ENCODE measurements around the gene NRXN3. TPM values are rescaled to one million over a fixed set of nuclear protein-coding genes. Genes with fewer than 3 reads are reported as not detected.

NRXN3 gene
- total RNA-seq, 1 experiment from 2014 or later, result not detected

GRCh38 chr14:79320561-79320960, 1150.4 kb downstream of the NRXN3 start:
- Histone ChIP-seq H3K27me3 (ENCODE audit: insufficient read depth, low read length) (no peaks in the 10 kb centered on the region), H3K27ac (ENCODE audit: low read depth, low read length) (no peak overlapping the region), H3K9me3 (ENCODE audit: control insufficient read depth in 1 of 2, insufficient read depth in 1 of 2, low read depth in 1 of 2, low read length in 2 of 2) (peaks cover 5 to 11% of the 10 kb centered on the region in 2 experiments; a peak in 2 of 4 replicates), H3K79me2 (ENCODE audit: insufficient read depth, low read length) (no peaks in the 10 kb centered on the region), H4K20me1 (ENCODE audit: insufficient read depth) (no peaks in the 10 kb centered on the region), H3K36me3 (ENCODE audit: control insufficient read depth in 1 of 2, insufficient read depth in 2 of 2, low read length in 2 of 2) (no peaks in the 10 kb centered on the region), H2AFZ (ENCODE audit: low read depth, low read length, poor library complexity, severe bottlenecking) (no peak overlapping the region), H3K9ac (ENCODE audit: low read length) (no peak overlapping the region), H3K9me2 (ENCODE audit: insufficient read depth) (no peaks in the 10 kb centered on the region), H3K4me3 (replicated peaks in 1 of 2; ENCODE audit: low read depth in 1 of 2, low read length in 2 of 2) (no peak overlapping the region), H3K4me1 (ENCODE audit: control insufficient read depth in 1 of 2, insufficient read depth in 2 of 2, low read length in 2 of 2) (no peaks in the 10 kb centered on the region), H3K4me2 (ENCODE audit: low read length) (no peak overlapping the region)
- no TSS peak for BruUV-seq (replicated peaks)
- DNase-seq (ENCODE audit: low read depth, low spot score), result no peak
- ChIA-PET CTCF (no interaction called here), POLR2A (no interaction called here), RAD21 (ENCODE audit: low non-redundant PET in 1 of 2, low total read pairs in 2 of 2, uncharacterized antibody in 2 of 2, unreplicated experiment in 2 of 2) (no interaction called here)
- intact Hi-C loops (cut with micrococcal nuclease), result no loop called here
- TF ChIP-seq TCF7L2 (IDR thresholded peaks at IDR 0.05; ENCODE audit: borderline replicate concordance, extremely low read depth, insufficient read depth, insufficient read length) (no peak), CTCF (IDR thresholded peaks at IDR 0.05 in 2 of 3, conservative IDR thresholded peaks at IDR 0.05 in 1 of 3; ENCODE audit: borderline replicate concordance in 1 of 3, insufficient read depth in 1 of 3, low read depth in 2 of 3, low read length in 2 of 3) (no peak), REST (IDR thresholded peaks at IDR 0.05; ENCODE audit: low read depth) (no peak), SRF (IDR thresholded peaks at IDR 0.05; ENCODE audit: low read depth) (no peak), FOSL1 (IDR thresholded peaks at IDR 0.05; ENCODE audit: low read depth) (no peak), JUND (IDR thresholded peaks at IDR 0.05) (no peak), POLR2AphosphoS5 (IDR thresholded peaks at IDR 0.05; ENCODE audit: low read depth, low read length) (no peak), SP1 (IDR thresholded peaks at IDR 0.05; ENCODE audit: low read depth) (no peak), EGR1 (IDR thresholded peaks at IDR 0.05; ENCODE audit: low read depth) (no peak), POLR2A (IDR thresholded peaks at IDR 0.05; ENCODE audit: borderline replicate concordance, extremely low read depth, insufficient read depth, insufficient read length) (no peak), ZNF274 (IDR thresholded peaks at IDR 0.05; ENCODE audit: low read depth, low read length) (no peak), ZFX (IDR thresholded peaks at IDR 0.05) (no peak), EZH2phosphoT487 (IDR thresholded peaks at IDR 0.05; ENCODE audit: borderline replicate concordance) (no peak), CBX3 (IDR thresholded peaks at IDR 0.05; ENCODE audit: low read depth) (no peak), SIN3A (IDR thresholded peaks at IDR 0.05; ENCODE audit: low read depth) (no peak), ZBTB33 (IDR thresholded peaks at IDR 0.05; ENCODE audit: extremely low read depth, insufficient replicate concordance, low read length) (no peak), ELF1 (IDR thresholded peaks at IDR 0.05; ENCODE audit: borderline replicate concordance, low read depth) (no peak)
- ATAC-seq, result no peak

Data from HCT116 (cell line).